HUES64 (cell line): Measurements from ENCODE around the gene CNTLN.
"Not testable (repeated sequence)": the region's sequence is repeated elsewhere in the genome, so short reads cannot be mapped to it uniquely, and the experiment has no call there.

Experiments
- H3K27ac ChIP-seq: 2 replicates; pipeline ENCODE4 v1.7.0; 2013; ENCODE audit warnings: low read depth, low read length, inconsistent platforms
- H3K27me3 ChIP-seq: 2 replicates; pipeline ENCODE4 v1.6.1; 2013; ENCODE audit warnings: mild to moderate bottlenecking, low read length; ENCODE audit not compliant: insufficient read depth
- H3K36me3 ChIP-seq: 2 replicates; pipeline ENCODE4 v1.6.1; 2013; ENCODE audit warnings: mild to moderate bottlenecking, low read length; ENCODE audit not compliant: insufficient read depth
- H3K4me1 ChIP-seq: 2 replicates; pipeline ENCODE4 v1.6.1; 2013; ENCODE audit warnings: mild to moderate bottlenecking, low read length, moderate library complexity; ENCODE audit not compliant: insufficient read depth
- H3K4me3 ChIP-seq: 2 replicates; pipeline ENCODE4 v1.5.1; 2013; ENCODE audit warnings: mild to moderate bottlenecking, low read length, moderate library complexity
- H3K9ac ChIP-seq: 2 replicates; pipeline ENCODE4 v1.6.1; 2013; ENCODE audit warnings: mild to moderate bottlenecking, low read depth, low read length
- H3K9me3 ChIP-seq: 2 replicates; pipeline ENCODE4 v1.6.1; 2013; ENCODE audit warnings: low read depth, low read length; ENCODE audit not compliant: insufficient read depth
- WGBS: fragments of 150-250, 120-280 bp; methylation state at CpG from one replicate; pipeline ENCODE4 v1.1.7; 2013; ENCODE audit warnings: missing lambda C conversion rate; 5-methylcytosine and 5-hydroxymethylcytosine counted together

The CNTLN gene

DNA sequence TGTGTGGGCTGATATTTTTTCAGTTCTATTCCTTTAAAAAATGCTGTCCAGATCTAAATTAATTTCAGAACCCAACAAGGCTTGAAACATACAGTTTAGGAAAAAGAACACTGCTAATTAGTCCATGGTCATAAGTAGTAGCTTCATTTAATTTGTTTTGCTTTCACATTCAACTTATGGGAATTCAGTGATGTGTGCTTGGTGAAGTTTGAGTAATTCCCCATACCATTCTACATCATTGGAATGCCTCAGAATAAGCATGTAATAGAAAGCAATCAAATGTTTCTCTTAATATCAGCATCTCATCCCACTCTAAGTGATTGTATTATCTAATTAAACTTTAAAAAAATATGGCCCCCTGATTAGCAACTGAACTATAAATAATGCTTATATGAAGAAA lies 2.7 kb downstream of the CNTLN start:
- Histone ChIP-seq H3K27ac (no peak overlapping the region), H3K9me3 (no peaks in the 10 kb centered on the region), H3K4me3 (no peak overlapping the region), H3K36me3 (no peaks in the 10 kb centered on the region), H3K9ac (no peak overlapping the region), H3K27me3 (peaks cover 13% of the 10 kb centered on the region), H3K4me1 (peaks cover 4% of the 10 kb centered on the region; the same call in 1 of the 2 replicates)

GRCh38 chr9:17138503-17138902 lies 3.7 kb downstream of the CNTLN start:
- Histone ChIP-seq H3K9me3 (no peaks in the 10 kb centered on the region), H3K27me3 (peaks cover 11% of the 10 kb centered on the region), H3K4me1 (peaks cover 4% of the 10 kb centered on the region; the same call in 1 of the 2 replicates), H3K36me3 (0 out of 2 replicates have a peak, but pooled peaks cover 2% of the 10 kb centered on the region), H3K9ac (no peak overlapping the region), H3K4me3 (no peak overlapping the region), H3K27ac (no peak overlapping the region)
- WGBS: 100% methylated on average over 1 of the region's 1 CpG

GRCh38 chr9:17140418-17140817 lies 5.6 kb downstream of the CNTLN start:
- 0 out of 2 replicates have a peak, but pooled peaks cover 3% of the 10 kb centered on the region for H3K36me3 ChIP-seq
- peaks cover 4% of the 10 kb centered on the region; the same call in 1 of the 2 replicates for H3K4me1 ChIP-seq
- no peak overlapping the region for H3K9ac ChIP-seq
- no peaks in the 10 kb centered on the region for H3K9me3 ChIP-seq
- WGBS: 89% methylated on average over 4 of the region's 5 CpGs
- H3K27me3 ChIP-seq: no peaks in the 10 kb centered on the region; the same call in 1 of the 2 replicates
- no peak overlapping the region for H3K4me3 ChIP-seq
- no peak overlapping the region for H3K27ac ChIP-seq

DNA sequence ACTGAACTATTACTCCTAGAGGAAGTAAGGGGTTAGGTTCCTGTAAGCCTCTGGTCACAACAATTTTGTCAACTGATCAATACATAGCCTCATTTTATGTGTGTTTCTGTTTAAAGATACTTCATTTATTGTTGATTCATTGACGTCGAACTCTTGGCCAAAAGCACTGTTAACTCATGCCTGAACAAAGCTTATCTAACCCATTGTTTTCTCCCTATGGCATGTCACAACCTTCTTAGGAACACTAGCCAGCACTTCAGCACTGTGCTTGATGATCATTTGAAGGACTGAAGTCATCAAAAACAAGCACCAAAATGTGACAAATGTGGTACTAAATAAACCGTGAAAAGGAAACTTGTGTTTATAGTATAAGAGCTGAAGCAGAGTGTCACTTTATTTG lies 13.5 kb downstream of the CNTLN start:
- no peak overlapping the region for H3K4me3 ChIP-seq
- H3K27ac ChIP-seq: no peak overlapping the region
- H3K4me1 ChIP-seq: no peaks in the 10 kb centered on the region
- H3K36me3 ChIP-seq: peaks cover 19% of the 10 kb centered on the region
- H3K27me3 ChIP-seq: no peaks in the 10 kb centered on the region
- 93% methylated on average over 3 of the region's 3 CpGs for WGBS
- no peak overlapping the region for H3K9ac ChIP-seq
- H3K9me3 ChIP-seq: no peaks in the 10 kb centered on the region

DNA sequence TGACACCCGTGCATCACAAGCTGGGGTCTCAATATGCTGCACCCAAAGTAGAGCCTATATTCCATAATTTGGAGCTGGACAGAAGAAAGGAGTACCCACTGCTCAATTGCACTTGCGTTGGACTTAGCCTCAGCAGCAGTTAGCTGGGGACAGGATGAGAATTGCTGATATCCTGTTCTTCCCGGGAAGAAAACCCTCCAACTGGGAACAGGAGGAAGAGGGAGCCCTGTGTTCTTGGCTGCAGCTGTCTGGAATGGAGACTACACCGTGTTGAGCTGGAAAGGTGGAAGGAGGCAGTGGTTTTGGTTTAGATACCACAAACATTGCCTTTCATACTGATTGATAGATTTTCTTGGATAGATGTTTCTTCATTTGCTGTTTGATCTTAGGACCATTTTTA lies 24.6 kb downstream of the CNTLN start:
- no peaks in the 10 kb centered on the region for H3K9me3 ChIP-seq
- WGBS: 76% methylated on average over 4 of the region's 4 CpGs
- H3K9ac ChIP-seq: no peak overlapping the region
- H3K4me3 ChIP-seq: no peak overlapping the region
- no peak overlapping the region for H3K27ac ChIP-seq
- peaks cover 10% of the 10 kb centered on the region; the same call in 1 of the 2 replicates for H3K4me1 ChIP-seq
- H3K36me3 ChIP-seq: peaks cover 8% of the 10 kb centered on the region
- no peaks in the 10 kb centered on the region for H3K27me3 ChIP-seq

- H3K27me3 ChIP-seq: no peaks in the 10 kb centered on the region
These were observed 25.5 kb downstream of the CNTLN start for GRCh38 chr9:17160327-17160726.

GRCh38 chr9:17165764-17166163 lies 30.9 kb downstream of the CNTLN start:
- no peak overlapping the region for H3K4me3 ChIP-seq
- H3K9ac ChIP-seq: no peak overlapping the region
- H3K27ac ChIP-seq: no peak overlapping the region
- no peaks in the 10 kb centered on the region for H3K4me1 ChIP-seq
- no peaks in the 10 kb centered on the region for H3K27me3 ChIP-seq
- H3K36me3 ChIP-seq: no peaks in the 10 kb centered on the region
- no peaks in the 10 kb centered on the region for H3K9me3 ChIP-seq

More at GRCh38 chr9:17160327-17160726, 25.5 kb downstream of the CNTLN start:
- no peaks in the 10 kb centered on the region for H3K9me3 ChIP-seq
- H3K27ac ChIP-seq: no peak overlapping the region
- no peak overlapping the region for H3K4me3 ChIP-seq
- H3K36me3 ChIP-seq: peaks cover 2% of the 10 kb centered on the region; the same call in 1 of the 2 replicates
- H3K4me1 ChIP-seq: peaks cover 10% of the 10 kb centered on the region; the same call in 1 of the 2 replicates
- no peak overlapping the region for H3K9ac ChIP-seq

- no peaks in the 10 kb centered on the region for H3K4me1 ChIP-seq
- no peak overlapping the region for H3K27ac ChIP-seq
- no peak overlapping the region for H3K4me3 ChIP-seq
- H3K9me3 ChIP-seq: no peaks in the 10 kb centered on the region
- no peaks in the 10 kb centered on the region for H3K36me3 ChIP-seq
- H3K27me3 ChIP-seq: no peaks in the 10 kb centered on the region
- H3K9ac ChIP-seq: no peak overlapping the region
These were observed 31.5 kb downstream of the CNTLN start for GRCh38 chr9:17166346-17166745.

- Histone ChIP-seq H3K9me3 (no peaks in the 10 kb centered on the region), H3K36me3 (no peaks in the 10 kb centered on the region), H3K27ac (no peak overlapping the region), H3K9ac (no peak overlapping the region), H3K27me3 (no peaks in the 10 kb centered on the region), H3K4me1 (no peaks in the 10 kb centered on the region), H3K4me3 (no peak overlapping the region)
- WGBS: 94% methylated on average over 5 of the region's 5 CpGs
These were observed 36.7 kb downstream of the CNTLN start for GRCh38 chr9:17171309-17172094.

DNA sequence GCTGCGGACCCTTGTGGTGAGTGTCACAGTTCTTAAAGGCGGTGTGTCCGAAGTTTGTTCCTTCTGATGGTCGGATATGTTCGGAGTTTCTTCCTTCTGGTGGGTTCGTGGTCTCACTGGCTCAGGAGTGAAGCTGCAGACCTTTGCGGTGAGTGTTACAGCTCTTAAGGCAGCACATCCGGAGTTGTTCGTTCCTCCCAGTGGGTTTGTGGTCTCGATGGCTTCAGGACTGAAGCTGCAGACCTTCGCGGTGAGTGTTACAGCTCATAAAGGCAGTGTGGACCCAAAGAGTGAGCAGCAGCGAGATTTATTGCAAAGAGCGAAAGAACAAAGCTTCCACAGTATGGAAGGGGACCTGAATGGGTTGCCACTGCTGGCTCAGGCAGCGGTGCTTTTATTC lies 42.7 kb downstream of the CNTLN start:
- not testable (repeated sequence) for H3K9me3 ChIP-seq, H3K27ac ChIP-seq, H3K4me3 ChIP-seq, H3K36me3 ChIP-seq, H3K9ac ChIP-seq, H3K27me3 ChIP-seq, H3K4me1 ChIP-seq
- 96% methylated on average over 15 of the region's 15 CpGs for WGBS

DNA sequence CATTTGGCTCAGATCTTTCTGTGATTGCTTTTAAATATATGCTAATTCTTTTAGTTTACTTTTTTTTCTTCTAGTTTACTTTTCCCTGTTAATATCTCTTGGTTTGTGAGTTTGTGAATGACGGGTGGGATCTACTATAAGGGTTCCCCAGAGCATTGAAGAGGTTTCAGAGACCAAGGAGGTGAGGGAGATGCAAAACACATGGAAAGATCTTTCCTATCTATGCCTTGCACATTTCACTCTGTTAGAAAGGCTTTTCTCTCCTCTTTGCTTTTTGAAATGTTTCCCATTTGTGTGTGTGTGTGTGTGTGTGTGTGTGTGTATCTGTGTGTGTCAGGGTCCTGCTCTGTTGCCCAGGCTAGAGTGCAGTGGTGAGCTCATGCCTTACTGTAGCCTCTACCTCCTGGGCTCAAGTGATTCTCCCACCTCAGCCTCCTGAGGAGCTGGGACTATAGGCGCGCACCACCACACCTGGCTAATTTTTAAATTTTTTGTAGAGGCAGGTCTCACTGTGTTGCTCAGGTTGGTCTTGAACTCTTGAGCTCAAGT lies 50.7 kb downstream of the CNTLN start:
- Histone ChIP-seq H3K4me3 (no peak overlapping the region), H3K27ac (no peak overlapping the region), H3K4me1 (no peaks in the 10 kb centered on the region), H3K9ac (no peak overlapping the region), H3K9me3 (no peaks in the 10 kb centered on the region), H3K27me3 (no peaks in the 10 kb centered on the region), H3K36me3 (no peaks in the 10 kb centered on the region)
- WGBS: 96% methylated on average over 3 of the region's 3 CpGs
